ENCODE measurements around the gene AMBP.

AMBP gene

DNA sequence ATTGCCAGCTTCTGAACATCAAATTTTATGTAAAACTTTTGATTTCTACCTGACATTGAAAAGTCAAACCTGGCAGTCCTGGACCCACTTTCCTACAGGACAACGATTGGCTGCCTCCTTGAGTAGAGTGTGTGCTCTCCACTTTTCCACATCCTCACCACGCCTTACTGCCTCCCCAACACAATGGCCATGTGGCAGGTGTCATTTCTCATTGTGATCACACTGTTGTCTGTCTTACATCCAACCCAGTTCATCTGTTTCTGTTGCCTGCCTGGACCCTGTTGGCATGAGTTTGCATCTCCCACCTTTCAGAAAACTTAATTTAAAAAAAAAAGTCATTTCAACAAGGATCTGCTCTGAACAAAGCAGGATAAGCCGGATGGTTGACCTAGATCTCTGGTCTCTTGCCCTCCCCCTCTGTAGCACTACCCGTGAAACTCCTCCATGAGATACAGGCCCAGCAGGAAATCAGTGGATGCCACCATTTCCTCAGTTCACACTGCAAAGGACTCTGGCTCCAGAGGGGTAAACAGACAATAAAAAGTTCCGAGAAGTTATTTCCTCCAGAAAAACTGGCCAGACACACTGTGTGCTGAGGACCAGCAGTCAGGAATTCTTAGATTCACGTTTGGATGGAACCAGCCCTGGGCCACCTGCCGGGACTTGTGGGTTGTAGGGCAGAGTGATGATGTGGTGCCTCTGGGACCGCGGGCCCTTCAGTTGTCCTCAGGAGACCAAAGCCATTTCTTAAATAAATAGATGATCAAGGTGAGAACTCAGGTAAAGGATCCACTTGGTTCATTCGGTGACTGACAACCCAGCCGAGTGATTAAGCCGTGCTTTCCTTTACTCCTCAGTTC, 48.6 kb downstream of the AMBP start:
- no peak for FAIRE-seq

DNA sequence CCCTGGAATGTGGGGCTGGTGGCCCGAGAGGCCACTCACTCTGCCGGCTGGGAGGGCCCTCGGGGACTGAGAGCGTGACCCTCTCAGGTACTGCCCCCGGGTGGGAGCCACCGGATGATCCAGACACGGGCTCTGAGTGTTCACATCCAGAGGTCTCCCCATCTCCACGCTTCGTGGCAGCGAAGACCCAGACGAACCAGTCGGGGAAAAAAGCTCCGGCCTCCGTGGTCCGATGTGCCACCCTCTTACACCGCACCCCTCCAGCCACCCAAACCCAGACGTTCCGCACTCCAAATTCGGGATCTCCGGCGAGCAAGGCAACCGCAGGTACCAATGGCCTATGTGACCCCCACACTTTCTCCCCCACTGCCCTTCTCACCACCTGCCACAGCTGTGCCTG, 49.5 kb downstream of the AMBP start:
- no peak for FAIRE-seq

DNA sequence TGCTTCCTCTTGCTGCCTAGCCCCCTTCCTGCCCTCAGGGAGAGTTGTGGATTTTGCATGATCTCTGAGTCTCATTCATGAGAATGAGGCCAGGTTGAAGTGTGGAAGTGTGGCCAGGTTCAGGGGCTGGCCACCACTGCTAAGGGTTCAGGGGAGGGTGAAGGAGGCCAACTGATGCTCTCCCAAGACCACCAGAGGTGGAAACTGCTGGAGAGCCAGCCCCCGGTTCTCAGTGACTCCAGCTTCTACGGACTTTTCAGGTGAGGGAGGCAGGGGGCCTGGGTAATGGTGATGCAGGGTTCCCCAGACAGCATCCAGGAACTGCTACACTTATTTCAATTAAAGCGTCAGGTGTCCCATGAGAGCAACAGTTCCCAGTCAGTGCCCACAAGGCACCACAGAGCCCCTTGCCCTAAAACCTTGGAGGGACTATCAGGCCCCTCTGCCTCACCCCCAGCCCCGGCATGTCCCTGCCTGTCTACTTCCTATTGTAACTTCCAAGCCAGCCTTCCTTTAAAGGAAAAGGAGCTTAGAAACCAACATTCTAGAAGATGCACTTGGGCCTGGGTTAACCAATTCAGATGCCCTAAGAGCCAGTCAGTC, 50.1 kb downstream of the AMBP start:
- no peak for FAIRE-seq

DNA sequence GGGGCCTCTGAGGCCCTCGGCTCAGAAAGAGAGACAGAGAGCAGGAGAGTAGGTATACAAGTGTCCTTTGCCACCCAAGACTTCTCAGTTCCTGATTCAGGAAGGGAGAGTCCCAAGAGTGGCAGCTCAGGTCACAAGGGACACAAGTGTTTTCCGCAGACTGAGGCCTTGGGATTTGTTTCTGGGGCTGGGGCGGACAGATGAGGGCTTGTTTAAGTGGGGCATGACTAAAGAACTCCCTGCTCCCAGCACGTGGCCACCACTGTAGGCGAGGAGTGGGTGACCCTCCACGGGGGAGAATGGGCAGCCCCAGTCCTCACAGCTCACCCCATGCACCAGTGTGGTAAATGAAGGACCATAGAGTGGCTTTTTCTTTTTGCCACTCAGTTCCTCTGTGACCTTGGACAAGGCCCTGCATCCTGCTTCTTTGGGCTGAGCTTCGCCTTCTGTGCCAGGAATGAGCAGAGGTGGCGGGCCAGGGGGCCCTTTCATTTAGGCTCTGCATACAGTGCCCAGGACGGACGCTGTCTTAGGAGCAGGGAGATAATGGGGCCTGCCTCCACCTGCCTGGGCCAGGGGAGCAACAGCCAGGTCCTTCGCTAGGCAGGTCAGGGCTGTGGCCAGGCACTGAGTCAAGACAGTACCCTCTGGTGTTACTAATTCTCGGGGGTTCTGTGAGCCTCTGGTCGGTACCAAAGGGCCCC, 50.8 kb downstream of the AMBP start:
- FAIRE-seq: no peak

DNA sequence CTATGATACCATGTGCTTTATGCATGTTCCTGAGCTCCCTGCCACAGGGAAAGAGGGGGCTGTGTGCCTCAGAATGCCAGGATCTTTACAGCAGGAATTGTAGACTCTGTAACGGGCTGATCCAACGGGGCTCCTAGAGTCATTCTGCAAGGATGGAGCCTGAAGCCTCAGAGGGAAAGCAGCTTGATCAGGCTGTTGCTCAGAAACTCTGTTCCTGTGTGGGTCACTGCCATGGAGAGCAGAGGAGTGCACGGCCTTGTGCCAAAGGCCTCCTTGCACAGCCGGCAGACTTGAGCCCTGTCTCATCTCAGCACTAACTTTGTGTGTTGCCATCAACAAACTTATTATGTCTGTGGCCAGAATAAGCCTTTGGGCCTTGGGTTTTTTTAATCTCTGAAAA, 51.8 kb downstream of the AMBP start:
- FAIRE-seq: no peak

DNA sequence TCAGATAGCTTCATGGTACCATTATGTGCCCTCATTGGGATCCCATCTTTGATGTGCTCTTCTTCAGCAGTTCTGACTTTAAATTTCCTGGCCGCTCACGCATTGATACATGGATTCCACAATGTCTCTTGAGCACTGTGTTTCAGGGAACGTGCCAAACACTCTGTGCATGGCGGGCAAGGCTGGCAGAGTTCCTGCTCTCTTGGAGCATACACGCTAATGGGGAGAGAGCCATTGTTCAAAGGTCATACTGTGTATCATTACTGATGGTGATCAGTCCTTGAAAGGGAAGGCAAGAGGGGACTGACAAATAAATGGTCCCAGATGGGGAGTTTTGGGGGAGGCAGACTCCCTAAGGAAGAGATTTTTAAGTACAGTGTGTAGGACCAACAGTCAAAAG, 52.3 kb downstream of the AMBP start:
- no peak for FAIRE-seq

DNA sequence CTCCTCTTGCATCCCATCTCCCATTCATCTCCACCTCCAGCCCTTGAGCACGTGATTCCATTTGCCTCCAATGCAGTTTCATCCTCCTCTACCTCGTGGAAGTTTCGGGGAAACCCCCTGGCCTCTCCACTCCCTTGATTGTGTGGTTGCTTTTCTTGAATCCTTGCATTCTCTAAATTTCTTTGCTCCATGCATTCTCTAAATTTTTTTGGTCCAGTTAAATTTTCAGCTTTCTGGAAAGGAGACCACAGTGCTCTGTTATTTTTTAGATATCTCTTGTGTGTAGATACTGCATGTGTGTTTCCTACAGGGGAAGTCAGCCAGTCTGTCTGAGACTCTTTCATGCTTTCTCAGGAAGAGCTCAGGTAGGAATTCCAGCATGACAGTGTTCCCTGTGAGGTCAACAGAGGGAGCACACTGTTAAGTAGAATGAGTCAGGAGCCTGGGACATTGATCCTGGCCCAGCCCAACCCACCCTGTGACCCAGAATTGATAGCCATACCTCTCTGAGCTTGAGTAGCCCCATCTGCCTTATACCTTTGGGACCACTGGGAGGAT, 52.8 kb downstream of the AMBP start:
- no peak for FAIRE-seq

DNA sequence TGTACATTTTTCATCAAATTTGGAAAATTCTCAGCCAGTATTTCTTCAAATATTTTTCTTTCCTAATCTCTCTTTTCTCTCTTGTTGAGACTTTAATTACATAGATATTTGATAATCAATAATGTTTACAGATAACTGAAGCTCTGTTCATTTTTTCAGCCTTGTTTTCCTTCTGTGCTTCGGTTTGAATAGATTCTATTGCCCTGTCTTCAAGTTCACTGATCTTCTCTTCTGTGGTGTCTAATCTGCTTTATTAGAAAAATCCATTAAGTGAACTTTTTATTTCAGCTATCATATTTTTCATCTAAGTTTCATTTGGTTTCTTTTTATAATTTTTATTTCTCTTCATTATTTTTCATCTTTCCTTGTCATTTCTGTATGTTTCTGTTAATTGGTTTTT, 54.1 kb downstream of the AMBP start:
- peak; percentile 13 for FAIRE-seq

DNA sequence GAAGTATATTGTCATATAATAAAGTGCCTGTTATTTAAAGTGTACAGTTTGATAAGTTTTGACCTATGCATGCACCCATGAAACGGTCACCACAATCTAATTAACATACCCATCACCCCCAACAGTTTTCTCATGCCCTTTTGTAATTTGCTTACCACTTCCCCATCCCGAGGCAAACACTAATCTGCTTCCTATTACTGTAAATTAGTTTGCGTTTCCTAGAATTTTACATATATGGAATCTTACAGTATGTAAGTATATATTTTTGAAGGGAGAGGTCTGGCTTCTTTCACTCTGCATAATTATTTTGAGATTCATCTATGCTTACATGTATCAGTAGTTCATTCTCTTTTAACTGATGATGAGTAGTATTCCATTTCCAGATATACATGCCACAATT, 56.5 kb downstream of the AMBP start:
- no peak for FAIRE-seq

DNA sequence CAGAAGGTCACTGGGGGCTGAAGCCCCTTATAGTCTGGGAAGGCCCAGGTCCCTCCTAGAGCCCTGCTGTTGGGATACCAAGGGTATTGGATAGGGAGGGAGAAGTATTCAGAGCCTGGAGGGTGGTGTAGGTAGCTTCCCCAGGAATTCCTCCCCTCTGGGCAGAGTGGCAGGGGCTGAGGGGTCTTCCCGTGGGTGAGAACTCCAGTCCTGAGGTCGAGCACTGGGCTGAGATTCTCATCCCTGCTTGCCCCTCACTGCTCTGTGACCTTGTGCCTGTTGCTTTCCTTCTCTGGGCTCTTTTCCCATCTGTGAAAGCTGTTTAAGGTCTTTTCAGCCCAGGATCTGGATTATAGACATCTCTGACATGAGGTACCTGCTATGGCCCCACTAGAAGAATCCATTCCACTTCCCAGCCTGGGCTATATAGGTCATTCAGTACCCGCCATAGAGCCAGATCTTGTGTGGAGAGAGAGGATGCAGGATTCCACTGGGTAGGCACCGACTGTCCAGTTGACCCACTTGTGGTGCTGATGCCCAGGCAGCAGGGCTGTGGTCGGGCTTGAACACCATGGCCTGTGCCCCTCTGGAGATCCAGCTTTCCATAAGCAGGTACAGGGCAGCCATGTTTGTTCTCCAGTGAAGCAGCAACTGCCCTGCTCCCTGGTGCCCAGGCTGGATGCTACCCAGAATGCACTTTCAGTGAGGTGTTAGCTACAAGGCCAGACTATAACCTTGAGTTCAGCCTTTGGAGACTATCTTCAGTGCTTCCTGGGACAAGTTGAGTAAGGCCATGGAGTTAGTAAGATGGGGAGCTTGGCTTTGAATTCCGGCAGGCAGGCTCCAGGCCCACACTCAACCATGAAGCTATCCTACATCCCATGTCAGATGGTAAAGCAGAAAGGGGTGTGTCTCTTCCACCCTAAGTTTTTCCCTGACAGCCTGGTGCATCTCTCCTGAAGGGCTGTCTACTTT, 60.1 kb downstream of the AMBP start:
- FAIRE-seq: no peak

DNA sequence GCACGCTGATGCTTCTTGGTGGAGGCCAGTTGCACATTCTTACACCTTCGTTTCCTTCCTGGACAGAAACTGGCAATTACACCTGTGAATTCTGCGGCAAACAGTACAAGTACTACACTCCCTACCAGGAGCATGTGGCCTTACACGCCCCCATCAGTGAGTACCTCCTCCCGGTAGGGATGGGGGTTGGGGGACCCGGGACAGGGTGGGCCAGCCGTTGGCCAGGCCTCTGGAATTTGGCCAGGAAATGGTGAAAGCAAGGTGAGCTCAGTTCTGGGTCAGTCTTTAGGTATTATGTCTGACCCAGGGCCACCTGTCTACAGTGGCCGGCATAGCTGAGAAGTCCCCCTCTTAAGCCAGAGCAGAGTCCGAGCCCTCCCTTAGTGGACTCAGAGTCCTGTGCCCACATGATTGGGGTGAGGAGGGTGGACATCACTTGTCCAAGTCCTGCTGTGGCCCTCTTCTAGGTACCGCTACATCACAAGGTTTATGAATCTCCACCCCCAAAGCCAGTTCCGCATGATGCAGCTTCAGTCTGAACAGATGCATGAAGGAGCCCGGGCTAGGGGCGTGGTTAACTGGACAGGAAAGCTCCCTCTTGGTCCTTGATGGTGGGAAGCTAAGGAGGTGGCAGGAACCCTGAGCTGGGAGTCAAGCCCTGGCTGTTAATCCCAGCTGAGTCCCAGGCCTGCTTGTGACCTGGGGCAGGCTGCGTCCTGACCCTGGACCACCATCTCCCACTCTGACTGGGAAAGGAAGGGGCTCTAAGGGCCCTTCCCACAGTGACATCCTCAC, 61.3 kb downstream of the AMBP start:
- FAIRE-seq: no peak

DNA sequence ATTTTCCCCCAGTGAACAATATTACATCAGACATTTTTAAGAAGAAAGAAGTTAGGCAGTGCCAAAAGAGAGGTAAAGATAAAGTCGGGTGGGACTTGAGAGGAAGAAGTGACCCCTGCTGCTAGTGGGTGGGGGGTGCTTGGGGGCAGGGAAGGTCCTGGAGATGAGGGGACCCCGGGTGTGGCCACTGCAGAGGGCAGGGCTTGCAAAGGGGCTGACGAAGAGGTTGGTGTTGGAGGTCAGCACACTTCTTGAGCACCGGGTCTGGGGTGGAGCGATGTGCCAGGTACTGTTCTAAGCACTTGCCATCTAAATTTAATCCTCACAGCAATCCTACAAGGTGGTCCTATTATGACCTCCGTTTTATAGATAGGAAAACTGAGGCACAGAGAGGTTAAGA, 62.0 kb downstream of the AMBP start:
- no peak for FAIRE-seq

DNA sequence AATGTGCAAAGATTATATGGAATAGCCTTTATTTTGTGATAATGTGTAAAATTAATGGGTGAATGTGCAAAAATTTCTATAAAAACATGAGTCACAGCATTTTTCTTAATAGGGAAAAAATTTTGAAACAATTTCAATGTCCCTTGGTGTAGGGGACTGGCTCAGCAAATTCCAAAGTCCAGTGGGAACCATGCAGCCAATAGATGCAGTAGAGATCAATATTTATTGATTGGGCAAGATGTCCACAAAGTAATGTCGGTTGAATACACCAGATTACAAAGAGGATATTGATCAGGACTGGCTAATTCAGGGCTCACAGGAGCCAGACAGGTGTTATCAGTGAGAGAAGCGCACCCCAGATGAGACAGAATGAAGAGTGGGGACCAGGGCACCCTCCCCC, 62.5 kb downstream of the AMBP start:
- no peak for FAIRE-seq

DNA sequence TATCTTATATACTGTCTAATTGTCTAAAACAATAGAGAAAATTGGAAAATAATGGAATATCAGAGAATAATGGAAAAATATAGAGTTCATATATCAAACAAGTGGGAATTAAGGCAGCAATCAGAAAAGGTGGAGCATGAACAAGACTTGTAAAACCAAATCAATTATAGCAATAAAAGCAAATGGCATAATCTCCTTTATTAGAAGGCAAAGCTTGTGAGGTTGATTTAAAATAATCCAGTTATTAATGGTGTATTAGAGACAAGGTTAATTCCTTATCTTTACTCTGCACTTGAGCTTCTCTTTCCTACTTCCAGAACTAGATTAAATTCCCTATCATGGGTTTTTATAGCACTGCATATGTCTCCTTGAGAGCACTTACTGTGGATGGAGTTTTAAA, 64.1 kb downstream of the AMBP start:
- peak; percentile 30 for FAIRE-seq

DNA sequence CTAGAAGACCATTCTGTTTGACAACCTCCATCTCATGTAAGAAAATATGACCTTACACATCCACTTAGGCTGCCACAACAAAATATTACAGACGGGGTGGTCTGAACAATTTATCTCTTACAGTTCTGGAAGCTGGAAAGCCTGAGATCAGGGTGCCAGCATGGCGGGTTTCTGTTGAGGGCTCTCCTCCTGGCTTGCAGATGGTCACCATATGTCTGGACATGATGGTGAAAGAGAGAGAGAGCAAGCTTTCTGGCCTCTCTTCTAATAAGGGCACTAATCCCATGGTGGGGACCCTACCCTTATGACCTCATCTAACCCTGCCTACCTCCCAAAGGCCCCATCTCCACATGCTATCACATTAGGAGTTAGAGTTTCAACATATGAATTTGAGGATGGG, 66.0 kb downstream of the AMBP start:
- FAIRE-seq: no peak

DNA sequence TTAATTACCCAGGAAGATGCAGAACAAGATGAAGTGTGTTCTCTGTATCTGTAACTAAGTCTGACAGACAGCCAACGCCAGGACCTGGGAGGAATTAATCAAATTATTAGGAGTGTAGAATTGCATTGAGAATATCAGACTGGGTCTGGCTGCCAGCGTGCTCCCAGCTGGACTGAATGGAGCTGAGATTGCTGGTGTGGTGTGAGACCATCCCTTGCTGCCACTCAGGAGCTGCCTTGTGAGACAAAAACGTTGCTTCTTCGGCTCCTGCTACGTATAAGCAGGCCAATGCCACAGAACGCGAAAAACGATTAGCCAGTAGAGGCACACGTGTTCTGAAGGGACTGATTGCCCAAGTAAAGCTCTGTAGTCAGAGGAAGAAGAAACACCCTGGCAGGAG, 66.8 kb downstream of the AMBP start:
- no peak for FAIRE-seq
